ENCODE results near the gene LRSAM1. TPM values are rescaled to one million over a fixed set of nuclear protein-coding genes. Genes with fewer than 3 reads are reported as not detected.

The LRSAM1 gene
- total RNA-seq, 1 donor from 2014 or later = 25.9 TPM

GRCh38 chr9:127529671-127530070 is 78.4 kb downstream of the LRSAM1 start:
- DNase-seq (no peak), ATAC-seq (no peak)
- Histone ChIP-seq H3K9me3 (peaks cover 8% of the 10 kb centered on the region), H3K4me1 (peaks cover 41% of the 10 kb centered on the region), H3K4me3 (no peak overlapping the region), H3K36me3 (peaks cover 71% of the 10 kb centered on the region), H3K27ac (peak overlapping the region; percentile 18), H3K27me3 (ENCODE audit: low read depth) (no peaks in the 10 kb centered on the region)
- no peak for TF ChIP-seq CTCF (IDR thresholded peaks at IDR 0.05)
- intact Hi-C loops (cut with DNase I) = no loop called here

- Histone ChIP-seq H3K4me1 (peaks cover 48% of the 10 kb centered on the region), H3K4me3 (no peak overlapping the region), H3K9me3 (peaks cover 6% of the 10 kb centered on the region), H3K27ac (peak overlapping the region; percentile 18), H3K36me3 (peaks cover 67% of the 10 kb centered on the region), H3K27me3 (ENCODE audit: low read depth) (no peaks in the 10 kb centered on the region)
- no peak for TF ChIP-seq CTCF (IDR thresholded peaks at IDR 0.05)
- DNase-seq (no peak), ATAC-seq (no peak)
- intact Hi-C loops (cut with DNase I) = no loop called here
Observed at GRCh38 chr9:127530206-127530941, 79.1 kb downstream of the LRSAM1 start.

GRCh38 chr9:127531676-127532075 is 80.4 kb downstream of the LRSAM1 start:
- no peak overlapping the region for H3K4me3 ChIP-seq
- H3K27me3 ChIP-seq (ENCODE audit: low read depth) = no peaks in the 10 kb centered on the region
- H3K4me1 ChIP-seq = peaks cover 60% of the 10 kb centered on the region
- ATAC-seq (no peak), DNase-seq (no peak)
- H3K27ac ChIP-seq = peak overlapping the region; percentile 11
- no peak for TF ChIP-seq CTCF (IDR thresholded peaks at IDR 0.05)
- H3K36me3 ChIP-seq = peaks cover 65% of the 10 kb centered on the region
- intact Hi-C loops (cut with DNase I) = no loop called here
- H3K9me3 ChIP-seq = no peaks in the 10 kb centered on the region

- intact Hi-C loops (cut with DNase I) = no loop called here
- peaks cover 42% of the 10 kb centered on the region for H3K36me3 ChIP-seq
- H3K27ac ChIP-seq = peak overlapping the region; percentile 65
- no peaks in the 10 kb centered on the region for H3K9me3 ChIP-seq
- DNase-seq = no peak
- H3K4me3 ChIP-seq = no peak overlapping the region
- H3K4me1 ChIP-seq = peaks cover 71% of the 10 kb centered on the region
- TF ChIP-seq CTCF (IDR thresholded peaks at IDR 0.05) = no peak
- no peak for ATAC-seq
- no peaks in the 10 kb centered on the region for H3K27me3 ChIP-seq (ENCODE audit: low read depth)
Observed at GRCh38 chr9:127534250-127534906, 83.1 kb downstream of the LRSAM1 start.

- ATAC-seq = no peak
- H3K4me1 ChIP-seq = peaks cover 71% of the 10 kb centered on the region
- H3K27ac ChIP-seq = peak overlapping the region; percentile 65
Observed at GRCh38 chr9:127534931-127535330, 83.6 kb downstream of the LRSAM1 start.

More at GRCh38 chr9:127534931-127535330, 83.6 kb downstream of the LRSAM1 start:
- Histone ChIP-seq H3K36me3 (peaks cover 36% of the 10 kb centered on the region), H3K4me3 (no peak overlapping the region), H3K27me3 (ENCODE audit: low read depth) (no peaks in the 10 kb centered on the region), H3K9me3 (no peaks in the 10 kb centered on the region)
- no peak for TF ChIP-seq CTCF (IDR thresholded peaks at IDR 0.05)
- no peak for DNase-seq
- intact Hi-C loops (cut with DNase I) = no loop called here
